ENCODE measurements around the gene P2RY12. TPM values are rescaled to one million over a fixed set of nuclear protein-coding genes. Genes with fewer than 3 reads are reported as not detected.

Gene P2RY12
- total and polyA plus RNA-seq, 10 of the 15 experiments (the other 5 are each of a cell fraction or from before 2014, with no cell fraction given) = 0.27 to 1.0 (median 0.66) TPM; not detected in 2

GRCh38 chr3:151379083-151379734 lies 5.3 kb downstream of the P2RY12 start:
- ChIA-PET POLR2A (interaction anchor here (0.5 kb wide), 1 partner anchor 123 kb away, joined by 3 read pairs; no protein-coding TSS in a partner anchor), CTCF (interaction anchor here (0.7 to 3.0 kb wide), 18 partner anchors 9 to 1423 kb away, joined by 3 to 39 read pairs (median 6); no protein-coding TSS in a partner anchor), RAD21 (ENCODE audit: unreplicated experiment) (interaction anchor here (0.7 to 1.8 kb wide), 5 partner anchors 9 to 459 kb away, joined by 3 to 6 read pairs (median 3); no protein-coding TSS in a partner anchor), SMC1A (ENCODE audit: uncharacterized antibody, unreplicated experiment) (interaction anchor here (0.6 to 2.1 kb wide), 9 partner anchors 9 to 155 kb away, joined by 3 to 8 read pairs (median 4); no protein-coding TSS in a partner anchor)
- H3K4me1 ChIP-seq (ENCODE audit: control insufficient read depth, insufficient read depth, low read length) = peaks cover 17% of the 10 kb centered on the region; the same call in 1 of the 2 replicates
- in situ Hi-C loops (cut with MboI) (no loop called here), intact Hi-C loops (cut with micrococcal nuclease; ENCODE audit: unreplicated experiment) (loop anchor here (2.0 kb wide), 1 partner anchor 48 kb away; no protein-coding TSS in a partner anchor)
- H3K79me2 ChIP-seq (ENCODE audit: control insufficient read depth, insufficient read depth, low read length) = no peaks in the 10 kb centered on the region
- H2AFZ ChIP-seq (ENCODE audit: control insufficient read depth, low read depth, low read length) = no peak overlapping the region
- peak; percentile 82 for ATAC-seq
- peak; percentile 49 for FAIRE-seq
- H4K20me1 ChIP-seq (ENCODE audit: control insufficient read depth, insufficient read depth) = no peaks in the 10 kb centered on the region
- no peak overlapping the region for H3K27ac ChIP-seq (ENCODE audit: control insufficient read depth, insufficient read depth)
- no peak overlapping the region for H3K9ac ChIP-seq (ENCODE audit: control insufficient read depth, insufficient read depth, low read length)
- DNase-seq (ENCODE audit: low read depth, low spot score) = no peak
- no peak overlapping the region for H3K4me3 ChIP-seq
- H3K4me2 ChIP-seq (ENCODE audit: control insufficient read depth, insufficient read depth) = no peak overlapping the region
- WGBS (ENCODE audit: insufficient coverage, insufficient replicate concordance, low lambda C conversion rate, missing lambda C conversion rate) = 24% methylated on average over 4 of the region's 4 CpGs
- H3K9me3 ChIP-seq (replicated peaks; ENCODE audit: control insufficient read depth, insufficient read depth, low read length) = no peaks in the 10 kb centered on the region
- no TSS peak for BruUV-seq (replicated peaks)
- no peaks in the 10 kb centered on the region for H3K27me3 ChIP-seq (replicated peaks in 1 of 2; ENCODE audit: control insufficient read depth in 2 of 2, insufficient read depth in 2 of 2, low read length in 1 of 2)
- TF ChIP-seq, protein P1, sequence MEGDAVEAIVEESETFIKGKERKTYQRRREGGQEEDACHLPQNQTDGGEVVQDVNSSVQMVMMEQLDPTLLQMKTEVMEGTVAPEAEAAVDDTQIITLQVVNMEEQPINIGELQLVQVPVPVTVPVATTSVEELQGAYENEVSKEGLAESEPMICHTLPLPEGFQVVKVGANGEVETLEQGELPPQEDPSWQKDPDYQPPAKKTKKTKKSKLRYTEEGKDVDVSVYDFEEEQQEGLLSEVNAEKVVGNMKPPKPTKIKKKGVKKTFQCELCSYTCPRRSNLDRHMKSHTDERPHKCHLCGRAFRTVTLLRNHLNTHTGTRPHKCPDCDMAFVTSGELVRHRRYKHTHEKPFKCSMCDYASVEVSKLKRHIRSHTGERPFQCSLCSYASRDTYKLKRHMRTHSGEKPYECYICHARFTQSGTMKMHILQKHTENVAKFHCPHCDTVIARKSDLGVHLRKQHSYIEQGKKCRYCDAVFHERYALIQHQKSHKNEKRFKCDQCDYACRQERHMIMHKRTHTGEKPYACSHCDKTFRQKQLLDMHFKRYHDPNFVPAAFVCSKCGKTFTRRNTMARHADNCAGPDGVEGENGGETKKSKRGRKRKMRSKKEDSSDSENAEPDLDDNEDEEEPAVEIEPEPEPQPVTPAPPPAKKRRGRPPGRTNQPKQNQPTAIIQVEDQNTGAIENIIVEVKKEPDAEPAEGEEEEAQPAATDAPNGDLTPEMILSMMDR (IDR thresholded peaks at IDR 0.05 in 2 of 3, conservative IDR thresholded peaks at IDR 0.05 in 1 of 3; ENCODE audit: control insufficient read depth in 2 of 3, extremely low read depth in 1 of 3, insufficient read depth in 1 of 3, low read depth in 3 of 3, low read length in 3 of 3) = peak; percentile 61 to 86 (median 69)
- TF ChIP-seq, protein P2, sequence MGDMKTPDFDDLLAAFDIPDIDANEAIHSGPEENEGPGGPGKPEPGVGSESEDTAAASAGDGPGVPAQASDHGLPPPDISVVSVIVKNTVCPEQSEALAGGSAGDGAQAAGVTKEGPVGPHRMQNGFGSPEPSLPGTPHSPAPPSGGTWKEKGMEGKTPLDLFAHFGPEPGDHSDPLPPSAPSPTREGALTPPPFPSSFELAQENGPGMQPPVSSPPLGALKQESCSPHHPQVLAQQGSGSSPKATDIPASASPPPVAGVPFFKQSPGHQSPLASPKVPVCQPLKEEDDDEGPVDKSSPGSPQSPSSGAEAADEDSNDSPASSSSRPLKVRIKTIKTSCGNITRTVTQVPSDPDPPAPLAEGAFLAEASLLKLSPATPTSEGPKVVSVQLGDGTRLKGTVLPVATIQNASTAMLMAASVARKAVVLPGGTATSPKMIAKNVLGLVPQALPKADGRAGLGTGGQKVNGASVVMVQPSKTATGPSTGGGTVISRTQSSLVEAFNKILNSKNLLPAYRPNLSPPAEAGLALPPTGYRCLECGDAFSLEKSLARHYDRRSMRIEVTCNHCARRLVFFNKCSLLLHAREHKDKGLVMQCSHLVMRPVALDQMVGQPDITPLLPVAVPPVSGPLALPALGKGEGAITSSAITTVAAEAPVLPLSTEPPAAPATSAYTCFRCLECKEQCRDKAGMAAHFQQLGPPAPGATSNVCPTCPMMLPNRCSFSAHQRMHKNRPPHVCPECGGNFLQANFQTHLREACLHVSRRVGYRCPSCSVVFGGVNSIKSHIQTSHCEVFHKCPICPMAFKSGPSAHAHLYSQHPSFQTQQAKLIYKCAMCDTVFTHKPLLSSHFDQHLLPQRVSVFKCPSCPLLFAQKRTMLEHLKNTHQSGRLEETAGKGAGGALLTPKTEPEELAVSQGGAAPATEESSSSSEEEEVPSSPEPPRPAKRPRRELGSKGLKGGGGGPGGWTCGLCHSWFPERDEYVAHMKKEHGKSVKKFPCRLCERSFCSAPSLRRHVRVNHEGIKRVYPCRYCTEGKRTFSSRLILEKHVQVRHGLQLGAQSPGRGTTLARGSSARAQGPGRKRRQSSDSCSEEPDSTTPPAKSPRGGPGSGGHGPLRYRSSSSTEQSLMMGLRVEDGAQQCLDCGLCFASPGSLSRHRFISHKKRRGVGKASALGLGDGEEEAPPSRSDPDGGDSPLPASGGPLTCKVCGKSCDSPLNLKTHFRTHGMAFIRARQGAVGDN (IDR thresholded peaks at IDR 0.05) = no peak
- TF ChIP-seq RUNX3 (IDR thresholded peaks at IDR 0.05; ENCODE audit: low read length) = peak; percentile 23; the same call in 1 of the 2 replicates
- peak; percentile 43; the same call in 1 of the 2 replicates for TF ChIP-seq SMC3 (IDR thresholded peaks at IDR 0.05; ENCODE audit: borderline replicate concordance, low read length)
- TF ChIP-seq NBN (IDR thresholded peaks at IDR 0.05) = no peak
- TF ChIP-seq RAD21 (IDR thresholded peaks at IDR 0.05; ENCODE audit: insufficient read depth, low read depth, low read length) = peak; percentile 59
- TF ChIP-seq SIN3A (IDR thresholded peaks at IDR 0.05; ENCODE audit: low read depth, low read length) = no peak
- no peaks in the 10 kb centered on the region for H3K36me3 ChIP-seq (ENCODE audit: control insufficient read depth in 2 of 2, insufficient read depth in 2 of 2, low read length in 1 of 2)
